GM18502 (cell line): ENCODE measurements around the gene MAG.

Experiments used
- ATAC-seq: cut with Tn5 transposase; IDR thresholded peaks from one replicate; pipeline ENCODE4 v1.9.1; 2021; ENCODE audit warnings: mild to moderate bottlenecking; ENCODE audit not compliant: unreplicated experiment, poor library complexity

The MAG gene

DNA sequence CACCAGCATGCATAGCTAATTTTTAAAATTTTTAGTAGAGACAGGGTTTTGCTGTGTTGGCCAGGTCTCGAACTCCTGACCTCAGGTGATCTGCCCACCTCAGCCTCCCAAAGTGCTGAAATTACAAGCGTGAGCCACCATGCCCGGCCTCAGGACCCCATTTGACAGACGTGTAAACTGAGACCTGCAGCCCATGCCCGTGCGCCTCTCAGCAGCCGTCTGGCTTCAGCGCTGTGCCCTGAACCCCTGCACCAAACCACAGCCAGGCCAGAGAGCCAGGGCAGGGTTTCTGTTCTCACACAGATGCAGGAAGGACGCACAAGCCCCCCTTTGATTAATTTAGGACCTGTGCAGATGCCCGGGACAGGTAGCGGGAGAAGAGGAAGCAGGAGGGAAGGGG lies 48.5 kb downstream of the MAG start:
- ATAC-seq = no peak

DNA sequence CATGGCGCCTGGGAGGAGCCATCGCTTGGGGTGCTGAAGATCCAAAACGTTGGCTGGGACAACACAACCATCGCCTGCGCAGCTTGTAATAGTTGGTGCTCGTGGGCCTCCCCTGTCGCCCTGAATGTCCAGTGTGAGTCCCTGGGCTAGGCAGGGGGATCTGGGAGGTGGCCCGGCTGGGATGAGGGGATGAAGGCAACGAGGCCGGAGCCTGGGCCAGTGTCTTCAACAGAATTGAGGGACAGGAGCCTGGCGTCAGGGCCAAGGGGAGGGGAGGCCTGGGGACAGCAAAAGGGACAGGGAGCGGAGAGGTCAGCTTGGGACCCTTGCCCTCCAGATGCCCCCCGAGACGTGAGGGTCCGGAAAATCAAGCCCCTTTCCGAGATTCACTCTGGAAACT lies 49.0 kb downstream of the MAG start:
- ATAC-seq = no peak

DNA sequence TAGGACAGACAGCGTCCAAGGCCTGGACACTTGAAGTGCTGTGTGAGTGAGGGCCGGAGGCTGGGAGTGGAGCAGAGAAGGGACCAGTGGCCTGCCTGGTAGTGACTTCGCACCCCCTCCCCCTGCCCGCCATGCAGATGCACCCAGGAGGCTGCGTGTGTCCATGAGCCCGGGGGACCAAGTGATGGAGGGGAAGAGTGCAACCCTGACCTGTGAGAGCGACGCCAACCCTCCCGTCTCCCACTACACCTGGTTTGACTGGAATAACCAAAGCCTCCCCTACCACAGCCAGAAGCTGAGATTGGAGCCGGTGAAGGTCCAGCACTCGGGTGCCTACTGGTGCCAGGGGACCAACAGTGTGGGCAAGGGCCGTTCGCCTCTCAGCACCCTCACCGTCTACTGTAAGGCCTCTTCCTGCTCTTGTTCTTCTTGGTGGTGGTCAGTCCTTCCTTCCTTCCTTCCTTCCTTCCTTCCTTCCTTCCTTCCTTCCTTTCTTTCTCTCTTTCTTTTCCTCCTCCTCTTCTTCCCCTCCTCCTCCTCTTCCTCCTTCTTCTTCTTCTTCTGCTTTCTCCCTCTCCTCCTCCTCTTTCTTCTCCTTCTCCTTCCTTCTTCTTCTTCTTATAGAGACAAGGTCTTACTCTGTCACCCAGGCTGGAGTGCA lies 49.7 kb downstream of the MAG start:
- ATAC-seq = no peak

DNA sequence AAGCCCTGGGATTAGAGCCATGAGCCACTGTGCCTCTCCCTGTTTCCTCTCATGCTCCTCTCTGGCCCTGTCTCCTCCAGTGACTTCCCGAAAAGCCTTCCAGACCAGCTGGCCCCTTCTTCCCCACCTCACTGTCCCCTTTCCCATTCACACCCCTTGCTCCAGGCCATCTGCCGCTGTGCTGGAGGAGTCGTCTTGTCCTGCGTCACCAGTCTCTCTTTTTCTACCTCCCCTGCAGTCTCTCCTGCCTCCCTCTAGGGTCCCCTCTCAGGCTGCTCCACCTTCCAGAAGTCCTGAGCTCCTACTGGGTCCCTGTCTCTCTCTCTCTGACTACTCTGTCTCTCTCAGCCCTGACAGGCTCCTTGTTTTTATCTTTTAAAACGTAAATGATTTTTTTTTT lies 50.5 kb downstream of the MAG start:
- no peak for ATAC-seq

DNA sequence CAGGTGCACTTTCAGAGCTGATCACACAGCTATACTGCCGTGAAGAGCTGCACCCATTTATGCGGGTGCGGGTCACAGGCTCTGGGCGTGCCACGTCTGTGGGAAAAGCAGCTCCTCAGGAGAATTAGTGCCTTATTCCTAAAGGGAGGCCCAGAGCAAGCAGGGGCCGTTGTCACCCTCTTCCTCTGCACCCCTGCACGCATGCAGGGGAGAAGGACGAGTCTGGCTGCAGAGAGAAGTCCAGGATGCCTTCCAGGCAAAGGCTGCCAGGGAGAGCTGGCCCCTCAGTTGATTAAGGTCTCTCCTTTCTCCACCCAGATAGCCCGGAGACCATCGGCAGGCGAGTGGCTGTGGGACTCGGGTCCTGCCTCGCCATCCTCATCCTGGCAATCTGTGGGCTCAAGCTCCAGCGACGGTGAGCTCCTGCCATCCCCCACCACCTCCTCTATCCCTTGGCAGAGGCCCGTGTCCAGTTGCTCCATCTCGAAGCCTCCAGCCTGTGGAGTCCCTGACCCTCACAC lies 52.6 kb downstream of the MAG start:
- no peak for ATAC-seq

DNA sequence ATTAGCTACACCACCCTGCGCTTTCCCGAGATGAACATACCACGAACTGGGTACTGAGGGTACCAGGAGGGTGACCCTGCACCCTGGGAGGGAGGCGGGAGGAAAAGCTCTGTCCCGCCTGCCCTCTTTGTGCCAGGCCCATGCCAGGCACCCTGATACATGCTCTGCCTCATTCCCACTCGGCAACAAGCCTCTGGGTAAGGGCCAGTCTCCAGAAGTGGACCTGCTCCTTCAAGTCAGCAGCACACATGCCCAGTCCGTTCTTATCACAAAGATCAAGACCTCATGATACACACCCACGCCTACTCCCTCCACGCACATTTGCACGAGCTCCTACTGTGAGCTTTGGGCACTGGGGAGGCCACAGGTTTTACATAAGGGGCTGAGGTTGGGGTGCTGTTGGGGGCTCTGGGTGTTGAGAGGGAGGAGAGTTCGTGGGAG lies 53.7 kb downstream of the MAG start:
- peak; percentile 18 for ATAC-seq

DNA sequence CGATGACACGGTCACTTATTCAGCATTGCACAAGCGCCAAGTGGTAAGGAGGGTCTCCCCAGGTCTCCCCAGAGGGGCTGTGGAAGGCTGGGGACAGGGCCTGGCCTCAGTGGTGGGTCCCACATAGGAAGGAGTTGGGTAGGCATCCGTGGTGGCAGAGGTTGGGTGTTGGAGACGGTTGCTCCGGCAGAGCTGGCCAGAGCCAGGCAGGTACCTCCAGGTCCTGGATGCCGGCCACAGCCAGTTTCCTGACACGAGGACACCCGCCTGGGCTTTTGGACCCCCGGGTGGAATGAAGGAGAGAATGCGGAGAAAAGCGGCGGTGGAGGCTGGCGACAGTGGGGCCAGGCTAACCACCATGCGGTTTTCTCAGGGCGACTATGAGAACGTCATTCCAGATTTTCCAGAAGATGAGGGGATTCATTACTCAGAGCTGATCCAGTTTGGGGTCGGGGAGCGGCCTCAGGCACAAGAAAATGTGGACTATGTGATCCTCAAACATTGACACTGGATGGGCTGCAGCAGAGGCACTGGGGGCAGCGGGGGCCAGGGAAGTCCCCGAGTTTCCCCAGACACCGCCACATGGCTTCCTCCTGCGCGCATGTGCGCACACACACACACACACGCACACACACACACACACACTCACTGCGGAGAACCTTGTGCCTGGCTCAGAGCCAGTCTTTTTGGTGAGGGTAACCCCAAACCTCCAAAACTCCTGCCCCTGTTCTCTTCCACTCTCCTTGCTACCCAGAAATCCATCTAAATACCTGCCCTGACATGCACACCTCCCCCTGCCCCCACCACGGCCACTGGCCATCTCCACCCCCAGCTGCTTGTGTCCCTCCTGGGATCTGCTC lies 54.5 kb downstream of the MAG start:
- peak; percentile 33 for ATAC-seq

DNA sequence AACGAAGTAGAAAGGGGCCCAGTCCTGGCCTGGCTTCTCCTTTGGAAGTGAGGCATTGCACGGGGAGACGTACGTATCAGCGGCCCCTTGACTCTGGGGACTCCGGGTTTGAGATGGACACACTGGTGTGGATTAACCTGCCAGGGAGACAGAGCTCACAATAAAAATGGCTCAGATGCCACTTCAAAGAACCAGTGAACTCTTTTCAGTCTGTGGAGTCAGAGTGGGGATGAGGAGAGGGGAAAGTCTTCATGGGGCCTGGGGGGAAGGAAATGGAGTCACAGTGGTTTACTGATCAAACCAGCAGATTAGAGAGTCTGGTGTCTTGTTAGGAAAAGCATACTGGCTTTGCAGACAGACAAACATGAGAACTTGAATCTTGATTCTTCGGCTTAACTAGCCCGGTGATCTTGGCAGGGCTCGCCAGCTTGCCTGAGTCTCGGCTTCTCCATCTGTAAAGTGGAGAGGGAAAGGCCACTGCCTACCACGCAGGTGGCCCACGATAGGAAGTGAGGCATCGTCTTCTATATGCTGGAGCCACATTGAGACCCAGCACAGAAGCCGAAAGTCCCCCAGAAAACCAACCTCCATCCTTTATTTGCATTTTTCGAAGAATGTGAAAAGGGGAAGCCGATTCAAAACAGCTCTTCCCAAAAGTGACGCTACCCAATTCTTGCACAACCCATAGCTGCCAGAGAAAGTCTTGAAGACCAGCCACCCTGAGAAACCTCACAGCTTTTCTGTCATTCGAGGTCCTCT lies 55.4 kb downstream of the MAG start, which contains the start of gene FFAR1:
FFAR1 (plus strand) TSS at position 732 of the 759 bp plus-strand sequence. CDS start 3,650 bp downstream, outside the sequence.
- ATAC-seq = peak; percentile 54

DNA sequence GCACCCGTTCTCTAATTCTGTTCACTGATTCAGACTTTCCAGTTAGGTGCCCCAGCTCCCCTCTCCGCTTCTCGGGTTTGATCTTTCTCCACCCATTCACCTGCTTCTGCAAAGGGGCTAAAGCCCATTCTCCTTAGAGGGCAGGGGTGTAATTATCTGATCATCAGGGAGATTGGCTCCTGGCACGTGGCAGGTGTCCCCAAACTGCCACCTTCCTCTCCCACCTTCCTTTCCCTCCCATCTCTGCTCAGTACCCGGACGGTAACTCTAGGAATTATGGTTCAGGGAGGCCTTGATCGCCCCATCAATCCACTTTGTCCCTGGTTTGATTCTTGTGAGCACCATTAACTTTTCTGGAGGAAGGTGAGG lies 56.0 kb downstream of the MAG start:
- no peak for ATAC-seq

DNA sequence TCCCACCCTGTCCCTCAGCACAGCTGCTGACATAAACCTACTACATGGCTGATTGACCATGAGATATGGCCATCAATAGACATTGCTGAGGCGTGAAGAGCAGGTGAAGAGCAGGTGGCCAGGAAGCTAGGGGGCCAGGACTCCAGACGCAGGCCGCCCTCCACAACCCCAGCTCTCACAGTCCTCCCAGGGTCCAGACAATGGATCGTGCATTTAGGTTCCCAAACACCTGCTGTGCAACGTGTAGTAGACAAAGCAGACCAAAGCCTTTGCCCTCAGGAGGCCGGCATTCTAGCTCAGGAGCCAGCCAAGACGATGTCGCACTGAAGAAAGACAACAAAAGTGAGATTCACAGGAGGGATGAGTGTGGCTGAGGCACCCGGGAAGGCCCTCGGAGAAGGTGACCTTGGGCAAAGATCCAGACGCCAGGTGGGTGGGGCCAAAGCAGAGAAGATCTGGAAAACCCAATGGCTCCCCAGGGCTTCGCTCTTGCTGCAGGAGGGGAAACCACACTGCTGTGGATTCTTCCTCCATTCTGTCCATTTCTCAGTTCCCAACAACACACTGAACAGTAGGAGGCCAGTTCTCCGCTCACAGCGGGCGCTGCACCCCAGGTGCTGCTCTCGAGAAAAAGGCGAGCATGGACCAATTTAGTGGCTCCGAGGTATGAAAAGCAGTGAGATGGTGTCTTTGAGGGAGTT lies 57.1 kb downstream of the MAG start:
- no peak for ATAC-seq

DNA sequence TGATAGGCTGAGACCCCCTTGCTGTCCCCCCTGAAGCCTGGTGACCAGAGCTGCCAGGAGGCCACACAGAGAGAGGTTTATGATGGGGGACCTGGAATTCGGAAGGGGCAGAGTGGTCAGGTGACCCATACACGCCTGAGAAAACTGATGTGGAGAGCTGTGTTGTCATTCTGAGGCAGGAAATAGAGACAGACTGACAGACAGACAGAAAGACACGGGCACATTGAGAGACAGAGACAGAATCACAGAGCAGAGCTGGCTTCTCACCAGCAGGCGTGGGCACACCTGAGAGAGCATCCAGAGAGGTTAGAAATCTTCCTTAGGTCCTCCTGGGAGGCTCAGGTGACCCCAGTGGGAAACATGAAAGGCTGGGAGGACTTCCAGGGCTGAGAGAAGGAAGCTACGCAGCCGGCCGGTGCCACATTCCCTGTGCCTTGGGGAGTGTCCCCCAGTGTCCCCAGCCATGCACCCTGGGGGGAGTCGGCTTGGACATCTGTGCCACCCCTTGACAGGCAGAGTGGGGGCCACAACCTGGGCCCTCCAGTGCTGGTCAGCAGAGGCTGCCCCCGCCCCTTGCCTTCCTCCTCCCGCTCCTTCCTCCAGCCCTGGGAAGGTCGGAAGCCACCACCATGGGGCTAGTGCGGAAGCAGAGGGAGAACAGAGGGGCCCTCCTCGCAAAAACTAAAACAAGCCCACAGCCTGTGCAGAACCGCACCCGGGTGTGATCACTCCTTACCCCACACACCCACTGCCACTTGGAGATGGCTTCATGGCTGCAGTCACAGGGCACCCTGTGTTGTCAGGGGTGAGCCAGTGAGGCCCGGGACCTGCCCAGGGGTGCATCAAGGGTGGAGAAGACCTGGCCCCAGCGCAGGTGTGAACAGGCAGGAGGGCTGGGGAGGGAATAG lies 57.9 kb downstream of the MAG start:
- ATAC-seq = no peak

DNA sequence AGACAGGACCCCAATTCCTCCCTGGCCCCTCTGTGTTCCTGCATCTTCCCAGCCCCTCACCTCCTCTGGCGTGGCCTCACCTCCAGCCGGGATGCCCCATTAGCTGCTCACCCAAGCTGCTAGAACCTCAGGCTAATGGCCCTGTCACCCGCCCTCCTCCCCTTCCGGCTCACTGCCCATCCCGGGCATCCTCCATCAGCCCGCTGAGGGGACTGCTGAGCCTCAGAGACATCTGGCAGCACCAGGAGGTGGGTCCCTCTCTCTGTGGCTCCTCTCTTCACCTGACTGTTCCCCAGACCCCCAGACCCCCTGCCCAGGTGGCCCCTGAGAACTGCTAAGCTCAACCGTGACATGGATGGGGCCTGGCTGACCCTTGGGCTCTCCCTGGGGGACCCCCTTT lies 58.6 kb downstream of the MAG start:
- ATAC-seq = no peak

DNA sequence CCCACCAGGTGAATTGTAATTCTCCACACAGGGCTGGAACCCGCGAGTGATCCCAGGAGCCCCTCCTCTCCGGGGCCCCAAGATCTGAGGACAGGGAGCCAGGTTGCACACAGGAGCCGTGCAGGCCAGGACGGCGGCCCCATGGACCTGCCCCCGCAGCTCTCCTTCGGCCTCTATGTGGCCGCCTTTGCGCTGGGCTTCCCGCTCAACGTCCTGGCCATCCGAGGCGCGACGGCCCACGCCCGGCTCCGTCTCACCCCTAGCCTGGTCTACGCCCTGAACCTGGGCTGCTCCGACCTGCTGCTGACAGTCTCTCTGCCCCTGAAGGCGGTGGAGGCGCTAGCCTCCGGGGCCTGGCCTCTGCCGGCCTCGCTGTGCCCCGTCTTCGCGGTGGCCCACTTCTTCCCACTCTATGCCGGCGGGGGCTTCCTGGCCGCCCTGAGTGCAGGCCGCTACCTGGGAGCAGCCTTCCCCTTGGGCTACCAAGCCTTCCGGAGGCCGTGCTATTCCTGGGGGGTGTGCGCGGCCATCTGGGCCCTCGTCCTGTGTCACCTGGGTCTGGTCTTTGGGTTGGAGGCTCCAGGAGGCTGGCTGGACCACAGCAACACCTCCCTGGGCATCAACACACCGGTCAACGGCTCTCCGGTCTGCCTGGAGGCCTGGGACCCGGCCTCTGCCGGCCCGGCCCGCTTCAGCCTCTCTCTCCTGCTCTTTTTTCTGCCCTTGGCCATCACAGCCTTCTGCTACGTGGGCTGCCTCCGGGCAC lies 59.6 kb downstream of the MAG start:
- ATAC-seq = no peak

DNA sequence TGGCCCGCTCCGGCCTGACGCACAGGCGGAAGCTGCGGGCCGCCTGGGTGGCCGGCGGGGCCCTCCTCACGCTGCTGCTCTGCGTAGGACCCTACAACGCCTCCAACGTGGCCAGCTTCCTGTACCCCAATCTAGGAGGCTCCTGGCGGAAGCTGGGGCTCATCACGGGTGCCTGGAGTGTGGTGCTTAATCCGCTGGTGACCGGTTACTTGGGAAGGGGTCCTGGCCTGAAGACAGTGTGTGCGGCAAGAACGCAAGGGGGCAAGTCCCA lies 60.2 kb downstream of the MAG start:
- ATAC-seq = no peak

DNA sequence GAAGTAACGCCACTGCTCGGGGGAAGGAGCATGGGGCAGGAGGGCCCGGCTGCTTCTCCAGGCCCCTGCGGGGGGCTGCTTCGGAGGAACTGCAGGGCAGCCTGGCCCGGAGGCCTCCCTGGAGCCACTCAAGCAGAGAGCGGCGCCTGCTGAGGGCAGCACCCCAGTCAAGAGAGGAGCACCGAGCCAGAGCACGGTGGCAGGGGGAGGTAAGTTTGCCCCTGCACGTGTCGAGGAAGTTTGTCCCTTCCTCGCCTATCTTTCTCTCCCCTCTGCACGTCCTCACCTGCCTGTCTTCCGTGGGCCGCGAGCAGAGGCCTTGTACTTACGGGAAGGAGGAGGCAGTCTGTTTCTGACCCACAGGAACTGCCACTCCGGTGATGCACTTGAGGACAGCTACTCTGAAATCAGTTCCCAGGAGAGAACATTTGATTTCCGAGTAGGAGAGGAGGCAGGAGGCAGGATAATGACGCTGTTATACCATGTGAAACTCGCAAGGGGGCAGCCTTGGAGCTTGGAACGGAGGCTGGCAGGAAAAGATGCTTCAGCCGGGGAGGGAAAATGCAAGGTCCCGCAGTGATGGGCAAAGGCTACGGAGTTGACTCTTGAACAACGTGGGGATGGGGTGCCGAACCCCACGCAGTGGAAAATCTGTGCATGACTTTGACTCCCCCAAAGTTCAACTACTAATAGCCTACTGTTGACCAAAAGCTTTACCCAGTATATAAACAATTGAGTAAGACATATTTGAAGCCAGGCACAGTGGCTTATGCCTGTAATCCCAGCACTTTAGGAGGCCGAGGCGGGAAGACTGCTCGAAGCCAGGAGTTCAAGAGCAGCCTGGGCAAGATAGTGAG lies 60.7 kb downstream of the MAG start:
- ATAC-seq = peak; percentile 42

DNA sequence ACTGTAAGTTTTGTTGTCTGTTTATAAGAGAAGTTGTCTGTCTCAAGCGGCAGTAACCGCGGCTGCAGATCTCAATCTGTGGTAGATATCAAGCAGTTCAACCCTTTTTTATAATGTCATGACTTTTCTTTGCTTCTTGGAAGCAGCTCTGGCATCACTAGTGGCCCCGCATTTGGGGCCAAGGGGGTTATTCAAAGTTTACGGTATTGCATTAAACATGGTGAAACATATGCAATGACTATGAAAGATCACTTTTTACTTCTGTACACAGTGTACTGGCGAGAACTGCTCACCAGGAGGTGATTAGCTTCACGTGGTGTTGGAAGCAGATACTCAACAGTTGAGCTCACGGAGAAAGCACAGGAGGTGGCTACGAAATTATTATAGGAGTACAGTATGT lies 61.7 kb downstream of the MAG start:
- ATAC-seq = no peak

DNA sequence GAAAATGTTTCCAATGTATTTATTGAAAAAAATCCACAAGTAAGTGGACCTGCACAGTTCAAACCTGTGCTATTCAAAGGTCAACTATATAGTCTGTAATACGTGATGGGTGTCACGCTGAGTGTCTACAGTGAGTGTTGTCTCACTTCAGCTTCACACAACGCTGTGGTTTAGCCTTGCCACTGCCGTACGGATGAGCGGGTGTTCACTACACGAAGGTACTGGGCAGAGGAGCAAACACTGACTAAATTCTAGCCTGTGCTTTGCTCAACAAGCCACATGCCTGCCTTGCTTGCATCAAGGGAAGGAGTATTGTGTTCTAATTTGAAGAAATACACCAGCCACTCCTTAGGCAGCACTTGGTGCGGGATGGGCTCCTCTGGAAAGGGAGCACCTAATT lies 62.9 kb downstream of the MAG start:
- no peak for ATAC-seq
